HepG2 (cell line): ENCODE data around the gene NIPAL1. TPM values are rescaled to one million over a fixed set of nuclear protein-coding genes. Genes with fewer than 3 reads are reported as not detected.
A peak's percentile ranks its signal among the peaks of the same experiment; 100 is the strongest.

Source experiments
- AFF4 ChIP-seq: sonication (generic); formaldehyde crosslinking; IDR thresholded peaks from 2 replicates; pipeline ENCODE4 v1.4.0; 2020; ENCODE audit warnings: missing genetic modification reagents
- MTF1 ChIP-seq: sonication (generic); formaldehyde crosslinking; IDR thresholded peaks from 2 replicates; pipeline ENCODE4 v1.5.0; 2020; ENCODE audit warnings: missing genetic modification reagents
- MXD4 ChIP-seq: IDR thresholded peaks from 2 replicates; pipeline ENCODE4 v1.6.1; 2016; ENCODE audit warnings: mild to moderate bottlenecking, missing biosample characterization, missing genetic modification reagents
- REXO4 ChIP-seq: sonication (generic); formaldehyde crosslinking; IDR thresholded peaks from 2 replicates; pipeline ENCODE4 v1.8.0; 2022; ENCODE audit warnings: missing genetic modification reagents, mild to moderate bottlenecking, borderline replicate concordance
- TBX2 ChIP-seq: sonication (generic); formaldehyde crosslinking; IDR thresholded peaks from 2 replicates; pipeline ENCODE4 v1.5.0; 2020; ENCODE audit warnings: missing genetic modification reagents, mild to moderate bottlenecking, borderline replicate concordance
- THAP11 ChIP-seq: IDR thresholded peaks from 2 replicates; pipeline ENCODE4 v1.6.1; 2016; ENCODE audit warnings: missing biosample characterization, missing genetic modification reagents
- YEATS2 ChIP-seq: sonication (generic); formaldehyde crosslinking; IDR thresholded peaks from 2 replicates; pipeline ENCODE4 v1.4.0; 2020; ENCODE audit warnings: missing genetic modification reagents, borderline replicate concordance
- ZBTB21 ChIP-seq: sonication (generic); formaldehyde crosslinking; IDR thresholded peaks from 2 replicates; pipeline ENCODE4 v1.4.0; 2020; ENCODE audit warnings: missing genetic modification reagents
- ZBTB40 ChIP-seq, 2 experiments: fragments of 450-650 bp in 1 of 2; sonication (generic) in 1 of 2; formaldehyde crosslinking in 1 of 2; IDR thresholded peaks; 2 replicates each; pipeline versions ENCODE4 v1.6.1 to v1.8.0; 2016 to 2022; ENCODE audit warnings: antibody characterized with exemption in 1 of 2, mild to moderate bottlenecking in 1 of 2, missing genetic modification reagents in 1 of 2
- ZNF33A ChIP-seq: sonication (generic); formaldehyde crosslinking; IDR thresholded peaks from 2 replicates; pipeline ENCODE4 v1.5.1; 2020; ENCODE audit warnings: missing genetic modification reagents, mild to moderate bottlenecking, moderate library complexity, borderline replicate concordance
- ZNF569 ChIP-seq: sonication (generic); formaldehyde crosslinking; IDR thresholded peaks from 2 replicates; pipeline ENCODE4 v1.5.0; 2020; ENCODE audit warnings: mild to moderate bottlenecking, missing genetic modification reagents, moderate library complexity, borderline replicate concordance
- ZNF83 ChIP-seq: sonication (generic); formaldehyde crosslinking; IDR thresholded peaks from 2 replicates; pipeline ENCODE4 v1.4.0; 2020; ENCODE audit warnings: missing genetic modification reagents, mild to moderate bottlenecking, borderline replicate concordance
- ZSCAN29 ChIP-seq: sonication (generic); formaldehyde crosslinking; conservative IDR thresholded peaks from 2 replicates; pipeline ENCODE4 v1.4.0; 2020; ENCODE audit warnings: mild to moderate bottlenecking, missing genetic modification reagents
- polyA plus RNA-seq, 8 experiments: library from polyadenylated mRNA; depleted of rRNA in 3 of 8; stranded (reverse) in 7 of 8; unstranded in 1 of 8; fragments of >200 nt; fragmentation: Illumina TruSeq in 4 of 8; extraction: Trizol in 4 of 8; gene quantifications; 2 replicates each; pipeline versions ENCODE4 v1.2.1 to v1.2.3, GENCODE V29; 2011 to 2016; ENCODE audit warnings: low read depth in 4 of 8, missing spikeins in 1 of 8, mixed read lengths in 1 of 8; ENCODE audit not compliant: insufficient read depth in 1 of 8
- total RNA-seq, 5 experiments: library from RNA; depleted of rRNA; stranded (reverse); fragments of >200 nt; fragmentation: Illumina TruSeq; extraction: Trizol; gene quantifications; 2 replicates each; pipeline ENCODE4 v1.2.3, GENCODE V29; 2016; ENCODE audit warnings: low read depth in 1 of 5

Gene NIPAL1
- total and polyA plus RNA-seq, 2 of the 13 experiments (the other 11 are each of a cell fraction or from before 2014, with no cell fraction given): 1.4 to 3.4 TPM

- TF ChIP-seq ZBTB40 (IDR thresholded peaks at IDR 0.05): no peak
- TF ChIP-seq ZBTB40 (CRISPR knock-in tag; IDR thresholded peaks at IDR 0.05): 0 out of 2 replicates have a peak, but pooled peaks have one; percentile 8
- TF ChIP-seq MTF1 (CRISPR knock-in tag): no peak
- TF ChIP-seq MXD4 (CRISPR knock-in tag): peak; percentile 17; the same call in 1 of the 2 replicates
- TF ChIP-seq ZNF33A (CRISPR knock-in tag): no peak
- peak; percentile 47 for TF ChIP-seq TBX2 (CRISPR knock-in tag)
- no peak for TF ChIP-seq REXO4 (CRISPR knock-in tag)
- no peak for TF ChIP-seq ZBTB21 (CRISPR knock-in tag)
- 0 out of 2 replicates have a peak, but pooled peaks have one; percentile 43 for TF ChIP-seq ZSCAN29 (CRISPR knock-in tag)
- no peak for TF ChIP-seq AFF4 (CRISPR knock-in tag)
- peak; percentile 28; the same call in 1 of the 2 replicates for TF ChIP-seq YEATS2 (CRISPR knock-in tag)
- no peak for TF ChIP-seq ZNF83
- no peak for TF ChIP-seq ZNF569
- no peak for TF ChIP-seq THAP11
Measured at GRCh38 chr4:48016141-48017107, at the start of gene NIPAL1, which contains the start of gene CNGA1 (continued).
